Activated gamma-delta T cell treated with Interleukin-2 at 50 U/mL for 16 hours (primary cell): Measurements from ENCODE around the gene STAMBPL1.
"Not testable (repeated sequence)": the region's sequence is repeated elsewhere in the genome, so short reads cannot be mapped to it uniquely, and the experiment has no call there.

Source experiments
- DNase-seq: peaks from one replicate; pipeline ENCODE4 v3.0.0-alpha.2; 2020

STAMBPL1 gene

DNA sequence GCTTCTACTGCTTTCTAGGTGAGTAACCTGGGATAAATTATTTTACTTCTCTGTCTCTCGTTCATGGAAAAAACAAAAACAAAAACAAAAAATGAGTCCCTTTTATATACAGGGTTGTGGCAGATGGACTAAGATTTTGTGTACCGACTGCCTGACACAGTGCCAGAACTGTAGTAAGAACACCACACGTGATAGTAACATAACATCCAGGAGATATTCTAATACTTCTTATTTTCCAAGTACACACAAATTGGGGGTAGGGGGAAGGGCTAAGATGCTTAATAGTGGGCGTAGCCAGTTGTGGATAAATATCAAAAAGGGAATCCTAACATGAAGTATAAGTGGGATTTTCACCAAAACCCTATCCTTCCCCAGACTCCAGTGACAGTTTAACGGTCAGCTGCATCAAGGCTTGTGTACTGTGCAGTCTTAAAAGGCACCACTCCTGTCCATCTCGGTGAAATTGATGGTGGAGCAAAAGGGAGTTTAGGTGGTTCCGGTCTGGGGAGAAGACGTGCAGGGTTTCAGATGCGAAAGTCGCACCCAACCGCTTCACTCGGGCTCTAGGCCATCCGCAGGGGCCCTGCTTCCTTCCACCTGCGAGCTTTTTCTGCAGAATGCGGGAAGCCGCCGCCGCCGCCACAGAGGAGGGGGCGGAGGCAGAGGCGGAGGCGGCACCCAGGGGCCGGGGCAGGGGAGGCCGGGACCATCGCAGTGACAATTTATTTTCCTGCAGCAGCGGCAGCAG lies at the start of gene STAMBPL1:
TSS of gene STAMBPL1 (plus strand) at position 712 of the 748 bp plus-strand sequence. CDS start 21,464 bp downstream, outside the sequence.
- peak; percentile 71 for DNase-seq

GRCh38 chr10:88830643-88831268 lies 49.3 kb upstream of the STAMBPL1 start:
- DNase-seq = no peak

GRCh38 chr10:88831709-88832108 lies 48.3 kb upstream of the STAMBPL1 start:
- DNase-seq = peak; percentile 45

DNA sequence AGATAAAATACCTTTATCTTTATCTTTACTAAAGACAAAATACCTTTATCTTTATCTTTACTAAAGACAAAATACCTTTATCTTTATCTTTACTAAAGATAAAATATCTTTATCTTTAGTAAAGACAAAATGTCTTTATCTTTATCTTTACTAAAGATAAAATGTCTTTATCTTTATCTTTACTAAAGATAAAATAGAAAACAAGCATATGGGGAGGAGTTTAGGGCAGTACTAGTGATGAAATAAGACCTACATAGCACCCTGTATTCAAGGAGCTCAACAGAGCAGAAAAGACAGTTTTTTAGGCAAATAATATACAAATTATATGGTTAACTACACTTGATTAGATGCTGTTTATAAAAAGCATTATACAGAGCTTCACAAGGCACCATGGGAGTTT lies 47.7 kb upstream of the STAMBPL1 start:
- no peak for DNase-seq

DNA sequence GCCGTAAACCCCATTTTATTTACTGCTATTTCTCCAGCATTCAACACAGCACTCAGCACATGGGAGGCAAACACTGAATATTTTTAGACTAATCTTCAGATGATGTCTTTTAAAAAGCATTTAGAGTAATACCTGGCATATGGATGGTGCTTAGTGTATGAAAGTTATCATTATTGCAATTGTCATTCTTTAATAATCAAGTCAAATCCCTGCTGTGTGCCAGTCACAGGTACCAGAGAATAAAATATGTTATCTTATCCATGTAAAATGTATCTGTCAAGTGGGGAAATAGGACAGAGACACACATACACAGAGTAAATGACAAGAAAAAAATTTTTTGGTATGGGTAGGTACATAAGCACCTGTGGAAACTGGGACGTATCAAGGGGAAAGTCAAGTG lies 46.9 kb upstream of the STAMBPL1 start:
- no peak for DNase-seq

DNA sequence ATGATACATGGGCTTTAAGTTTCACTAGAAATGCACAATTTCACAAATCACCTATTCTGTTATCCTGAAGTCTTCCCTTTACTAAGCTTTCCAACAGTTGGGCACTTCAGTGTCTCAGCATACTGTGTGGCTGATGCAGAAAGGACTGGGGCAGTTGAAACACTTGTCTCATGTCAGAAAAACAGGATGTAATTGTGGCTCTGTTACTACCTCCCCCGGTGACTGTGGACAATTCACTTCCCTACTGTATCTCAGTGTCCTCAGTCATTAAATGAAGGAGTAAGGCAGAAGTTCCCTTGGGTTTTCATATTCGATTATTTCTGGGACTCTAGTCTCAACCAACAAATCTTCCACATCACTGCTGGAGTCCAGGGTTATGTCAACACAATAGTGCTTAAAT lies 46.3 kb upstream of the STAMBPL1 start:
- DNase-seq = no peak

GRCh38 chr10:88835096-88835909 lies 44.7 kb upstream of the STAMBPL1 start:
- DNase-seq = peak; percentile 89

DNA sequence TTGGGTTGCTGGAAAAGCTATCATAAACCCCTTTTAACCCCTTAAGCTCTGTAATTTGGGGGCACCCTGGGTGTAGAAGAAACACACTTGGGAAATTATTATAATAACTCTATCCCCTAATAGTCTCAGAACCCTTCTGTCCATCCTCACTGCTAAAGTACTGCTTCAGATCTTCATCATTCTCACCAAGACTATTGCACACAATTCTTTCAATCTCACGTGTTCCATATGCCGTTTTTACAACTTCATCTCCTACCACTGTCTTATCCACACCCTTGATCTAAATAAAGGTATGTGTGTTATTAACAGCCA lies 44.2 kb upstream of the STAMBPL1 start:
- DNase-seq = no peak

DNA sequence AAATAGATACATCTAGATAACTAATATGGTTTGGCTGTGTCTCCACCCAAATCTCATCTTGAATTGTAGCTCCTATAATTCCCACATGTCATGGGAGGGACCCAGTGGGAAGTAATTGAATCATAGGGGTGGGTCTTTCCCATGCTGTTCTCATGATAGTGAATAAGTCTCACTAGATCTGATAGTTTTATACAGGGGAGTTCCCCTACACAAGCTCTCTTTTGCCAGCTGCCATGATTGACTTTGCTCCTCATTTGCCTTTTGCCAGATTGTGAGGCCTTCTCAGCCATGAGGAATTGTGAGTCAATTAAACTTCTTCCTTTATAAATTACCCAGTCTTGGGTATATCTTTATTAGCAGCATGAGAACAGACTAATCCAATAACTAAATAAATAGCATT lies 42.4 kb upstream of the STAMBPL1 start:
- not testable (repeated sequence) for DNase-seq

- no peak for DNase-seq
These were observed 41.2 kb upstream of the STAMBPL1 start for GRCh38 chr10:88838766-88839350.

DNA sequence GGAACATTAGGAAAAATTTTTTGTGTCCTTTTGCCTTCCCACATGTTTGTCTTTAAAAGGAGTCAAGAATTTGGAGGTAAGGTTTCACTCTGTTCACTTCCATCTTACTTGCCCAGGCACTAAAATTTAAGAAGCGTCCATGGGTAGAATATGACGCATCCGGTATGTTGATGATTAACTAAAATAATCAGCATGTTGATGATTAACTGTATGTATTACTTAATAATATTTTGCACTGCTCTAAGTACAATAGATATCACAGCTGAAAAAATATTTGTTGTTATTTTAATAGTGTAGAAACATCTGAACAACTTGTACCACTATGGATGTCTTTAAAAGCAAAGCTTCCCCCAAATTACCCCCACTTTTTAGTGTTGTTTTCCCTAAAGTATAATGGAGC lies 39.9 kb upstream of the STAMBPL1 start:
- no peak for DNase-seq

DNA sequence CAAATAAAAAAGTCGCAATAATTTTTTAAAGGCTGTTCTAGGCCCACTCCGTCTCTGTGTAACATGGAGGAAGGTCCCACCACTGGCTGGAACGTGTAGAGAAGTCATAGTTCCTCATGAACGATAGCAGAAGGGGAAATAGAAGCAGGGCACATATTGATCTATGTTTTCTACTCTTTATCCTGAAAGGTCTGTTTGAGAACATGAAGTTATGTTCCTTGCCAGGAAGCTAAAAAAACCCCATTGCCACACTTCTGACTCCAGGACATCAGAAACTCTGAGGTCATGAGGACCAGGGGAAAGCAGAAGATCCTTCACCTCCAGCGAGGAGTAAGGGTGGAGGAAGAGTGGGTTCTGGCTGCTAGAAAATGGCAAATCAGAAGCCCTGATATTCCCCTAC lies 39.2 kb upstream of the STAMBPL1 start:
- no peak for DNase-seq

DNA sequence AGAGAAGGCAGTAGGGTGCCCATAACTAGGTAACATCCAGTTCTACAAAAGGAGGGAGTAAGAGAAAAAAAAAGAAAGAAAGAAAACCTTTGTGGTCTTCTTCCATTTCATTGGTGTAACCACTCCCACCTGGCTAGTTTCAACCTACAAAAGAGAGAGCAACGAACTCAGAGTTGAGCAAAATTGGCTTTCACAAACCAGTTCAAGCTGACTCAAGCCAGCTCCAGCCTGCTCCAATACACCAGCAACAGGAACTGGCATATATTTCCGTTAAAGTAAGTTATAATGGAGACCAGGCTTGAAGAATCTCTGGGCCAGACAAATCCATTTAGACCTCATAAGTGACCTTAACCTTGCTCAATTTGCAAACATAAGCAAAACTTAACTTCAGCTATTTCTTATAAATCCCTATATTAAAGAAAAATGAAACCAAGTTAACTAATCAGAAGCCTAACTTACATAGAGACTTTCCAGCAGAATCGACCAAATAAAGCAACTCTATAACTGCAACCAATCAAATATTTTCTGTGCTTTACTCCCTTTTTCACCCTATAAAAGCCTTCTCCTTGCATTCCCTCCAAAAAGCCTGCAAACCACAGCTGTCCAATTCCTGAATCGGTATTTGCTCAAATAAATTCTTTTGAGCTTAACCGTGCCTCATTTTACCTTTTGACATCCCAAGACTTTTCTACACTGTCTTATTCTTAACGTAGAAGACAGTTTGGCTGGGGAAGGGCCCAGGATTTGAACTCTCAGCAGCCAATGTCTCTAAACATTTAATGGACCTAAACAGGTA lies 38.5 kb upstream of the STAMBPL1 start:
- DNase-seq = no peak

GRCh38 chr10:88843171-88843570 lies 36.9 kb upstream of the STAMBPL1 start:
- no peak for DNase-seq

DNA sequence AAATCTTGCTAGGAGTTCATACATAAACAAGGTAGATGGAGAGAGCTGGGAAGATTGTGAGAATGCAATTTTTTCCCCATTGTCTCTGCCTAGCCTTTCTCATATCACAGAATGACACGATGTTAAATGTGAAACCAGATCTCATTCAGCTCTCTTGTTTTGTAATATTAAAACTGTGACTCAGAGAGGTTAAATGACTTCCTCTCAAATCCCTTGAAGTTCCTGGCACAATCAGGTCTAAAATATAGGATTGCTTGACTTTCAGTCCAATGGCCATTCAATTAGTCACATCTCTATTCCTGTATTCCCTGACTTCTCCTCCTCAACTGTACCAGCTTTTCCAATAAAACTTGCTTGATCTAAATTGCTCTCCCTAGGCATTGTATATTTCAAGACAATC lies 31.5 kb upstream of the STAMBPL1 start:
- no peak for DNase-seq

DNA sequence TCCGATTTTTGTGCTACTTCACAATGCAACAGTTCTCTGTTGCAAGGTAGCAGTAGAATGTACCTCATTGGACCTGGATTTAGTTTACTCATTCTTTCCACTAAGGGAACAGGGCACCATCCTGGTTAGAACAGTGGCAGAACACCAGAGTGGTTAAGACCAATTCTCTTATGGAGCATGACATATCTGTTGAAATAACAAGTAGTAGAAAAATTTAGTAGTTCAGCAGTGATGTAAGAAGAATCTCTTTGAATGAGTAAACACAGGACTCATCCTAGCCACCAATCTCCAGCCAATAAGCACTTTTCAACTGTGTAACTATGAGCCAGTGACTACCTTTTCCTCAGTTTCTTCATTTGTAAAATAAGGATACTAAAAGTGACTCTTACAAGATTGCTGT lies 30.8 kb upstream of the STAMBPL1 start:
- no peak for DNase-seq

- no peak for DNase-seq
These were observed 29.3 kb upstream of the STAMBPL1 start for GRCh38 chr10:88850712-88851111.

- no peak for DNase-seq
These were observed 28.3 kb upstream of the STAMBPL1 start, which contains the start of gene ANKRD22 for GRCh38 chr10:88851706-88852105. Gene ANKRD22, minus strand, starts transcription at chr10:88851844. Its CDS starts 237 bp downstream, at chr10:88851607.

DNA sequence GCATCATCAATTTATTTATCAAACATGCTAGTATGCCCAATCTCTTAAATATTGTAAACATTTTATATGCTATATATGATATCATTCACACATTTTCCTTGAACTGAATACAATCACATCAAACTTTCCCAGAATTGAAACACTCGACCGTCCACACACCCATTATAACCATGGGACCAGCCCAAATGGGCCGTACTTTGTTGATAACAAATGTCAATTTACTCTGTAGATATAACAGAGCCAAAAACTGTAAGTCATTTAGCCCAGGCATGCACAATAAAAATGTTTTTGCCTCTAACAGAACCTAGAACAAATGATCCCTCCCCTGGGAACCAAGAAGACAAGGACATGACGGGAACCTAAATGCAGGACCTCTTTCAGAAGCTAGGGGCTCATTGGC lies 27.7 kb upstream of the STAMBPL1 start:
- DNase-seq = no peak

DNA sequence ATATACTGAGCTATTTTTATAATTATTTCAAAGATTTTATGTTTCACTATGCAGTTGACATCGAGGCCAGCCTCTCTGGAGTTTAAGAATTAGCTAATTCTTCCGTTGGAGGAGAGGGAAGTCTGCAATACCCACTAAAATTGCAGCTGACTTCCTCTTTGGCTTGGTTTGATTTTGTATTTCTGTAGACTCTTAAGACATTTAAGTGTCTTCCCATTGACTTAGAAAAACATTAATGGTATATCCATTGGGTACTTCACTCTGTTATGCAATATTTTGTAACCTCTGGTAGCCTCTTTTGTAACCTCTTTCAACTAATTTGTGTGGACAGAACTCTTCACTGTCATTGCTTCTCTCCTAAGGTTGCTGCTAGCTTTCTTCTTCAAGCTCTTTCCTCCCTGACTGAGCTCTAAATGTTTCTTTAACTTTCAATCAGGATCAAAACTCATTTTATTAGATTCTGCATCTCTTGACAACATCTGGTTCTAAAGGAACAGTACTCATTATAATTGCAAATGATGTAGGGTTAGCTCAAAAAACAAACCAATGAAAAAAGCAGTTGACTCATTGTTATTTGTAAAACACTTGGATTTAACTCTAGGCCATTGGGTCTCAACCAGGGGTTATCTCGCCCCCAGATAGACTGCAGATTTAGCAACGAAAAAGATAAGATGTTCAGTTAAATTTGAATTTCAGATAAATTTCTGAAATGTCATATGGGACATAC lies 26.7 kb upstream of the STAMBPL1 start:
- DNase-seq = no peak

DNA sequence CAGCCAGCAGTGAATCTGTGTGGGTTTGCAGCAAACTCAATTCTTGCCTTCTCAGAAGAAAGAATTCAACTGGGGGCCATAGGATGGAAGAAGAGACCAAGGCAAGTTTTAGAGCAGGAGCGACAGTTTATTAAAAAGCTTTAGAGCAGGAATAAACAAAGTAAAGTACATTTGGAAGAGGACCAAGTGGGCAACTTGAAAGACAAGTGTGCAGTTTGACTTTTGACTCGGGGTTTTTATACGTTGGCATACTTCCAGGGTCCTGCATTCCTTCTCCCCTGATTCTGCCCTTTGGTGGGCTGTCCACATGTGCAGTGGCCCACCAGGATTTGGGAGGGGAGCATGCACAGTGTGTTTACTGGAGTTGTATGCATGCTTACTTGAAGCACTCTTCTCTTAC lies 25.4 kb upstream of the STAMBPL1 start:
- DNase-seq = no peak

GRCh38 chr10:88857831-88858230 lies 22.2 kb upstream of the STAMBPL1 start:
- DNase-seq = no peak
